Breast epithelium (tissue), 3 donors: ENCODE results near the gene H2BK1.

Source experiments
- POLR2A ChIP-seq: fragments of 450-650 bp; IDR thresholded peaks from one replicate; pipeline ENCODE4 v1.6.1; 2016; ENCODE audit warnings: antibody characterized with exemption, mild to moderate bottlenecking, moderate library complexity
- TF ChIP-seq, protein P1 (sequence below), 3 donors: fragments of 450-650 bp; IDR thresholded peaks; one replicate each; pipeline ENCODE4 v1.5.1; 2016 to 2017; ENCODE audit warnings: antibody characterized with exemption in 3 of 3, mild to moderate bottlenecking in 3 of 3, moderate library complexity in 3 of 3

DNA sequence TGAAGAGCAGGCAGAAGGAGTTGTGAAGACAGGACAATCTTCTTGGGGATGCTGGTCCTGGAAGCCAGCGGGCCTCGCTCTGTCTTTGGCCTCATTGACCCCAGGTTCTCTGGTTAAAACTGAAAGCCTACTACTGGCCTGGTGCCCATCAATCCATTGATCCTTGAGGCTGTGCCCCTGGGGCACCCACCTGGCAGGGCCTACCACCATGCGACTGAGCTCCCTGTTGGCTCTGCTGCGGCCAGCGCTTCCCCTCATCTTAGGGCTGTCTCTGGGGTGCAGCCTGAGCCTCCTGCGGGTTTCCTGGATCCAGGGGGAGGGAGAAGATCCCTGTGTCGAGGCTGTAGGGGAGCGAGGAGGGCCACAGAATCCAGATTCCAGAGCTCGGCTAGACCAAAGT, 23.5 kb upstream of the H2BK1 start:
- TF ChIP-seq POLR2A: no peak
- TF ChIP-seq, protein P1, sequence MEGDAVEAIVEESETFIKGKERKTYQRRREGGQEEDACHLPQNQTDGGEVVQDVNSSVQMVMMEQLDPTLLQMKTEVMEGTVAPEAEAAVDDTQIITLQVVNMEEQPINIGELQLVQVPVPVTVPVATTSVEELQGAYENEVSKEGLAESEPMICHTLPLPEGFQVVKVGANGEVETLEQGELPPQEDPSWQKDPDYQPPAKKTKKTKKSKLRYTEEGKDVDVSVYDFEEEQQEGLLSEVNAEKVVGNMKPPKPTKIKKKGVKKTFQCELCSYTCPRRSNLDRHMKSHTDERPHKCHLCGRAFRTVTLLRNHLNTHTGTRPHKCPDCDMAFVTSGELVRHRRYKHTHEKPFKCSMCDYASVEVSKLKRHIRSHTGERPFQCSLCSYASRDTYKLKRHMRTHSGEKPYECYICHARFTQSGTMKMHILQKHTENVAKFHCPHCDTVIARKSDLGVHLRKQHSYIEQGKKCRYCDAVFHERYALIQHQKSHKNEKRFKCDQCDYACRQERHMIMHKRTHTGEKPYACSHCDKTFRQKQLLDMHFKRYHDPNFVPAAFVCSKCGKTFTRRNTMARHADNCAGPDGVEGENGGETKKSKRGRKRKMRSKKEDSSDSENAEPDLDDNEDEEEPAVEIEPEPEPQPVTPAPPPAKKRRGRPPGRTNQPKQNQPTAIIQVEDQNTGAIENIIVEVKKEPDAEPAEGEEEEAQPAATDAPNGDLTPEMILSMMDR (IDR thresholded peaks at IDR 0.05): no peak
